Stimulated activated CD8-positive, alpha-beta memory T cell treated with anti-CD3 and anti-CD28 coated beads, Interleukin-7, amount 100 ng/mL, for 24 hours (primary cell): ENCODE results near the gene CPED1.
"Not testable (repeated sequence)": the region's sequence is repeated elsewhere in the genome, so short reads cannot be mapped to it uniquely, and the experiment has no call there.

ENCODE experiments used
- DNase-seq: peaks from one replicate; pipeline ENCODE4 v3.0.0-alpha.2; 2020; ENCODE audit warnings: low read depth

The CPED1 gene

GRCh38 chr7:120996988-120997345 lies 8.5 kb downstream of the CPED1 start:
- DNase-seq, result no peak

GRCh38 chr7:120997882-120998474 lies 9.5 kb downstream of the CPED1 start:
- DNase-seq, result no peak

GRCh38 chr7:120998520-120998919 lies 10.0 kb downstream of the CPED1 start:
- no peak for DNase-seq

GRCh38 chr7:120998996-120999565 lies 10.6 kb downstream of the CPED1 start:
- DNase-seq, result no peak

DNA sequence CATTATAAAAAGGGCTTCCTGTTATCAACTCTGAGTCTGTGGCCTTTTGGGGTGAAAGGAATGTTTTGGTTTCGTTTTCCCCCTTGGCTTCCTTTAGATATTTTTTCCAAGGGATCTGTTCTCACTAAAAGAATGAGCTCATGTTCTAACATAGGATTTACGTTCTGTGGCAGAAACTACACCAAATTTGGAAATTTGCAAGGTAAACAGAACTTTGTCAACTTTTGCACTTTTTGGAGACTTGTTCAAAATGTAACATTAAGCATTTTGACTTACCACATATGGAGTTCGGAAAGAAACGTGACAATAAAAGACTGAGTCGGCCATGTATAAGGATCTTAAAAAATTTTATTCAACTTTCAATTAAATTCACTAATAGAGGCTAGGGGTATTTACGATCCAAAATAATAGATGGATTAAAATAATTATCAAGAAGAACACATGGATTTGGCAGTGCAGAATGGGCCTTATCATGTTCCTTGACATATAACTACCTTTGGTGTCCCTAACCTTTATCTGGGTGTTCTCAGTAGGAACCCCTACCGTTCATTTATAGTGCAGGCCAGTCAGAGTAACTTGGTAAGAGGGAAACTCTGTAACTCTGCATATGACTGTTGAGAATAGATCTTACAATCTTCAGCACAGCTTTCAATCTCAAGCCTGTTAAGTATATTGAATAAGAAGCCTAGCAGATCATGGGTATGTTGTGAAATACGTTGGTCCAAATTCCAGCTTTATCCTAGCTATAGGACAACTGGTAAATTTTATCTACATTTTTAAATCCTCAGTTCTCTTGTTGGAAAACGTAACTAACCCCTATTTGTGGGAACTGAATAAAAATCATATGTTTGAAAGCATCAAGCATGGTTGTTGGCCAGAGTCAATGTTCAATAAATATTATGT lies 11.8 kb downstream of the CPED1 start:
- no peak for DNase-seq

GRCh38 chr7:121001234-121001906 lies 12.9 kb downstream of the CPED1 start:
- no peak for DNase-seq

DNA sequence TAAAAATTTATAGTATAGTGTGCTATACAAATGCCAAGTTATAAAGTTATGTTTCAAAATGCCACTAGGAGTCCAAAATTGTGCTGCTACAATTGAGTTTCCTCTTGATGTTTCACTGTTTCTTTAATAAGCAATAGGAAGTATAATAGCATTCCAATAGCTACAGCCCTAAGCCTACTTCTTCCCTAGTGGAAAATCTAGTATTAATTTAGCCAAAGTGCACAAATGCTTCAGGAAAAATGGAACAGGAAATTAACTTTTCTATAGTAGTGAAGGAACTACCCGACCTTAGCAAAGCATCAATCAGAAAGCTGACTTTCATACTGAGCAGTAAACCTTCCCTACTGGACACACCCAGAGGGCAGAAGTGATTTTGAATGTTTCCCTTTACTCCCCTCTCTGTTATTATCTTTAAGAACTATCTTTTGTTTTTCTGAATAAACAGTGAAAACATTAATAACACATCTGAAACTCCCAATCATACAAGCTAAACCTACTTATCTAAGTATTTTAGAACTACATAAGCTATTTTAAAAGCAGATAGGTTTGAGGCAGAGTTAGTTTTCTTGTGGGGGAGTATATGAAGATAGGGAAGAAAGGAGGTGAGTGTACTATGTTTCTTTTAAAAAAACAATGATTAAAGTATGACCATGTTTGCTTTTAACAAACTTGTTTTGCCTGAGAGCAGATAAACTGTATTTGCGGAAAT lies 13.7 kb downstream of the CPED1 start:
- DNase-seq, result no peak

- no peak for DNase-seq
These were observed 14.3 kb downstream of the CPED1 start for GRCh38 chr7:121002757-121003200.

GRCh38 chr7:121003986-121004685 lies 15.6 kb downstream of the CPED1 start:
- DNase-seq, result no peak

- DNase-seq, result not testable (repeated sequence)
These were observed 16.5 kb downstream of the CPED1 start for GRCh38 chr7:121005058-121005457.

- DNase-seq, result no peak
These were observed 17.6 kb downstream of the CPED1 start for GRCh38 chr7:121005996-121006584.

- DNase-seq, result no peak
These were observed 18.3 kb downstream of the CPED1 start for GRCh38 chr7:121006711-121007315.

GRCh38 chr7:121008816-121009215 lies 20.3 kb downstream of the CPED1 start:
- no peak for DNase-seq

DNA sequence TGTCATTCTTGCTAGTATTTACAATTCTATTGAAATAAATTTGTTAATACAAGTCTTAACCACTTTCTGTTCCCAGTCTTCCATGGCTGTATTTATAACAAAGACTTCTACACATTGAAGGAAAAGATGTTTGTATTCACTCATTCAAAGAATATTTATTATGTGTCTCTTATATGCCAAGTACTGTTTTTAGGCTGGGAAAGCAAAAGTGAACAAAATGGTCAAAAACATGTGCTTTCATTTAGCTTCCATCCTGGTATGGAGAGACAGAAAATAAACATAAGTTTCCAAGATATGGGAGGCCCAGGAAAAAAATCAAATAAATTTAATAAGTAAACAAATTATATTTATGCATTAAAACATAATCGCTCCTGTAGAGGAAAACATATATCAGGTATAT lies 22.9 kb downstream of the CPED1 start:
- no peak for DNase-seq

DNA sequence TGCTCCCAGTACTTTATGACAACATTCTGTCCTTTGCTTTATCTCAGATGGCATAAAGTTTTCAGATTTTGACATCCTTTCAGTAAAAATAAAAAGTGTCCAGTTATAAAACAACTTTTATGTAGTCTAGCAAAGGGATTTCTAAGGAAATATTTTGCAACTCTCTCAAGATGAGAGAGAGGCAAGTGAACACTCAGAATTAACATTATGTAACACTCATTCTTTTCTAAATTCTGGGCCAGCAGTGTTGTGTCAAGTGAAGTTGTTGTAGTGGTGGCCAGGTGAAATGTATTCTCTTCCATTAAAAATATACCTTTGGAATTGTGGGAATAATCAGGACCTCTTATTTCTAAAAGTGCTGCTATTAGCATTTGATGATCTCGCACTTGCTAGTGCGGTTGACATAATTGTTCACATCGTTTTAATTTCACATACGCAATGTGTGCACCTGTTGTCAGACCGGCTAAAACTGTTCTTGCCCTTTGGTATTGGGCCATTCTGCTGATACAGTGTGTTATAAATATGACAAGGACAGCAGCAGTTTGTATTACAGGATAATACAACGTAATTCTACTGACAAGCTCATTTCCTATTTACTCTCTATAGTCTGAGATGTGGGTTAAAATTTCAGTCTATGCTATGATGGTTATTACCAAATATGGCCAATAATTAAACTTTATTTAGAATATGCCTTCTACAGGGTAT lies 23.8 kb downstream of the CPED1 start:
- DNase-seq, result no peak

DNA sequence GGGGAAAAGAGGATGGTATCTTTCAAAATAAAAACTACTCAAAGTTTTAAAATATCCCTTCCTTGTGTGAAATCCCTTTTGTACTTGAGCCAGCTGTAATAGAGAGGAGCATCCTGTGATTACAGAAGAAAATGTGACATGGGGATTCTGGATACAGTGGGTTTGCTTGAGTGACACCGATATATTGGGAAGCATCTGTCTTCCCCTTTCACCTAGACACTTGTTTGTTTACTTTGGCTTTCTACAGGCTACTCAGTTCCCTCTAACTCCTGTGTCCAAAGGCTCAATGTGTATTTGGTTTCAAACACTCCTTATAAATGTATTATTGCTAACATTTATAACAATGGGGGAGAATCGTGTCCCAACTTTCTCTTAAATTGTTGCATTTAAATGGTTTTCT lies 24.4 kb downstream of the CPED1 start:
- no peak for DNase-seq

DNA sequence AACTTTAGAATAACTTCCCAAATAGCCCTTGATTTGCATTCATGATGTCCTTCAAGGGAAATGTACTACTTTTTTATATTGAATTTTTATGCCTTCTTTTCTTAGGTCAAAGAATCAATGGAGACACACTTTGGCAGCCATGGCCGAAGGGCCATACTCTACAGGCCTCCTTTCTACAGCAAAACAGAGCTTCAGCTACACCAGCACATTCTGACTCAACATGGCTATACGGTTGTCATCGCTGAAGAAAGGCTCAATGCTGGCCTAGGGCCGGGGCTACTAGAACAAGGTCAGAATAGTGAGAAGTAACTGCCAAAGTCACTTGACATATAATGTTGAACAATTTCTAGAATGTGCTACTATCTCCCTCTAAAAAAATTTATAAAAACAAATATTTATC lies 27.0 kb downstream of the CPED1 start:
- DNase-seq, result no peak

GRCh38 chr7:121016966-121017365 lies 28.5 kb downstream of the CPED1 start:
- no peak for DNase-seq

- no peak for DNase-seq
These were observed 29.1 kb downstream of the CPED1 start for GRCh38 chr7:121017586-121017985.

DNA sequence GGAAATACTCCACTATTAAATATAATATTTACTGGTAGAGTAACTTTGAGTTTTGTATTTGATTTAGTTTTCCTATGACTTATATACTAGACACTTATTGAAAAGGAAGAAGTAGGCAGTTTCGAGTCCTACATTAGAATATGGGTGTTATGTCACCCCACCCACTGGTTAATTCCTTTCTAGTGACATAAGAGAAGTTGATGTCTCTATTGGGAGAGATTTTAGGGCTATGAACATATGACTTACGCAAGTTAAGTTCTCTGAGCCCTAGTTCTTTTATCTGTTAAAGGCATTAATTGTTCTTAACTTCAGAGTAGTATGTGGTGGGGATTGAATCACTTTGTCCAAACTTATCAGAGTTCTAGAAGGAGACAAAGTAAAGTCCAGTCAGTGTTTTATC lies 30.5 kb downstream of the CPED1 start:
- DNase-seq, result no peak
